ENCODE data around the gene FUT2. TPM values are rescaled to one million over a fixed set of nuclear protein-coding genes. Genes with fewer than 3 reads are reported as not detected.

The FUT2 gene
- total and polyA plus RNA-seq, 3 donors from 2014 or later = 0.12 to 0.47 (median 0.20) TPM

- H3K4me1 ChIP-seq = peaks cover 4% of the 10 kb centered on the region
- no peak overlapping the region for H3K4me3 ChIP-seq
- TF ChIP-seq CTCF (IDR thresholded peaks at IDR 0.05) (no peak), POLR2A (IDR thresholded peaks at IDR 0.05) (no peak)
- no peak overlapping the region for H3K27ac ChIP-seq
- intact Hi-C loops (cut with DNase I; ENCODE audit: low total_unique reads) = no loop called here
- no peaks in the 10 kb centered on the region for H3K36me3 ChIP-seq (ENCODE audit: low read depth, missing control alignments)
- H3K27me3 ChIP-seq = no peaks in the 10 kb centered on the region
- WGBS, 2 donors = 88 to 98% methylated on average over 6 of the region's 6 CpGs
- no peaks in the 10 kb centered on the region for H3K9me3 ChIP-seq
- DNase-seq = no peak
Observed at GRCh38 chr19:48658483-48658882, 37.3 kb upstream of the FUT2 start.

GRCh38 chr19:48659768-48660167, 36.0 kb upstream of the FUT2 start:
- intact Hi-C loops (cut with DNase I; ENCODE audit: low total_unique reads) = no loop called here
- H3K36me3 ChIP-seq (ENCODE audit: low read depth, missing control alignments) = no peaks in the 10 kb centered on the region
- no peak overlapping the region for H3K4me3 ChIP-seq
- H3K27ac ChIP-seq = no peak overlapping the region
- TF ChIP-seq POLR2A (IDR thresholded peaks at IDR 0.05) (no peak), CTCF (IDR thresholded peaks at IDR 0.05) (no peak)
- WGBS, 2 donors = 55 to 77% methylated on average over 2 to 5 of the region's 5 CpGs
- H3K4me1 ChIP-seq = peaks cover 4% of the 10 kb centered on the region
- DNase-seq = no peak
- no peaks in the 10 kb centered on the region for H3K27me3 ChIP-seq
- no peaks in the 10 kb centered on the region for H3K9me3 ChIP-seq

- H3K4me3 ChIP-seq = peak overlapping the region; percentile 49 to 53
- H3K9me3 ChIP-seq = no peaks in the 10 kb centered on the region
- peak; percentile 92 for DNase-seq
- H3K27me3 ChIP-seq = no peaks in the 10 kb centered on the region
- H3K4me1 ChIP-seq = peaks cover 4% of the 10 kb centered on the region
- intact Hi-C loops (cut with DNase I; ENCODE audit: low total_unique reads) = no loop called here
- H3K27ac ChIP-seq = peak overlapping the region; percentile 39 to 60
- 43 to 56% methylated on average over 28 to 35 of the region's 35 CpGs for WGBS, 2 donors
- no peaks in the 10 kb centered on the region for H3K36me3 ChIP-seq (ENCODE audit: low read depth, missing control alignments)
- no peak for TF ChIP-seq CTCF (IDR thresholded peaks at IDR 0.05)
- TF ChIP-seq POLR2A (IDR thresholded peaks at IDR 0.05) = no peak
Observed at GRCh38 chr19:48660852-48661710, 34.7 kb upstream of the FUT2 start.

- H3K4me1 ChIP-seq = peaks cover 4% of the 10 kb centered on the region
- no peak for DNase-seq
- H3K9me3 ChIP-seq = no peaks in the 10 kb centered on the region
- H3K36me3 ChIP-seq (ENCODE audit: low read depth, missing control alignments) = no peaks in the 10 kb centered on the region
- WGBS, 2 donors = 20 to 77% methylated on average over 1 to 50 of the region's 50 CpGs
- intact Hi-C loops (cut with DNase I; ENCODE audit: low total_unique reads) = no loop called here
- no peaks in the 10 kb centered on the region for H3K27me3 ChIP-seq
- TF ChIP-seq POLR2A (IDR thresholded peaks at IDR 0.05) = no peak
- no peak for TF ChIP-seq CTCF (IDR thresholded peaks at IDR 0.05)
- peak overlapping the region; percentile 39 to 60 for H3K27ac ChIP-seq
- H3K4me3 ChIP-seq = peak overlapping the region; percentile 49 to 53
Observed at GRCh38 chr19:48661711-48662090, 34.1 kb upstream of the FUT2 start.

- intact Hi-C loops (cut with DNase I; ENCODE audit: low total_unique reads) = no loop called here
- TF ChIP-seq POLR2A (IDR thresholded peaks at IDR 0.05) (no peak), CTCF (IDR thresholded peaks at IDR 0.05) (no peak)
- no peaks in the 10 kb centered on the region for H3K9me3 ChIP-seq
- H3K27ac ChIP-seq = no peak overlapping the region
- no peaks in the 10 kb centered on the region for H3K27me3 ChIP-seq
- no peak for DNase-seq
- H3K4me1 ChIP-seq = peaks cover 4% of the 10 kb centered on the region
- WGBS, 2 donors = 92 to 99% methylated on average over 4 of the region's 4 CpGs
- no peaks in the 10 kb centered on the region for H3K36me3 ChIP-seq (ENCODE audit: low read depth, missing control alignments)
- H3K4me3 ChIP-seq = no peak overlapping the region
Observed at GRCh38 chr19:48663667-48664066, 32.1 kb upstream of the FUT2 start.
